Kidney (tissue), 14 donors: Measurements from ENCODE around the gene NOS1. TPM values are rescaled to one million over a fixed set of nuclear protein-coding genes. Genes with fewer than 3 reads are reported as not detected.

Experiments used
- DNase-seq, 5 donors: peaks; one replicate each; pipeline ENCODE4 v3.0.0-alpha.2; 2013 to 2020
- FAIRE-seq: peaks from 2 replicates; lab custom pipeline; 2012; peaks lifted over from hg19 to GRCh38; lab: Jason Lieb, UNC
- H3K27ac ChIP-seq, 2 donors: one replicate each; pipeline ENCODE4 v1.7.0; 2013; ENCODE audit warnings: low read depth in 2 of 2, low read length in 2 of 2, inconsistent platforms in 1 of 2
- H3K27me3 ChIP-seq: one replicate; pipeline ENCODE4 v1.7.1; 2013; ENCODE audit warnings: low read length, inconsistent platforms; ENCODE audit not compliant: control insufficient read depth, insufficient read depth
- H3K36me3 ChIP-seq, 3 donors: one replicate each; pipeline versions ENCODE4 v1.7.0 to v1.7.1; 2013; ENCODE audit warnings: low read length in 3 of 3, control low read depth in 1 of 3, inconsistent platforms in 1 of 3; ENCODE audit not compliant: insufficient read depth in 3 of 3, control insufficient read depth in 2 of 3
- H3K4me1 ChIP-seq, 3 donors: one replicate each; pipeline versions ENCODE4 v1.7.0 to v1.7.1; 2013; ENCODE audit warnings: low read length in 3 of 3, inconsistent platforms in 1 of 3, low read depth in 1 of 3; ENCODE audit not compliant: control insufficient read depth in 2 of 3, insufficient read depth in 2 of 3
- H3K4me3 ChIP-seq, 3 donors: one replicate each; pipeline versions ENCODE4 v1.7.0 to v1.8.1; 2013; ENCODE audit warnings: low read length in 3 of 3, control low read depth in 1 of 3, inconsistent platforms in 1 of 3
- H3K9ac ChIP-seq, 3 donors: one replicate each; pipeline versions ENCODE4 v1.7.0 to v1.7.1; 2013; ENCODE audit warnings: low read length in 3 of 3, control low read depth in 1 of 3, inconsistent platforms in 1 of 3
- H3K9me3 ChIP-seq, 3 donors: one replicate each; pipeline versions ENCODE4 v1.7.0 to v1.7.1; 2013; ENCODE audit warnings: low read length in 3 of 3, control low read depth in 1 of 3, inconsistent platforms in 1 of 3; ENCODE audit not compliant: control insufficient read depth in 2 of 3, insufficient read depth in 1 of 3
- intact Hi-C: fragments of 100-400 bp; cut with DNase I; formaldehyde crosslinking; loops from one replicate; pipeline ENCODE4 v1.11.1; 2022
- polyA plus RNA-seq: library from polyadenylated mRNA; stranded (reverse); fragments of 350-450 nt; fragmentation: Illumina TruSeq; extraction: RNeasy Lipid Tissue Mini Kit (QIAGEN cat#74804); gene quantifications from one replicate; pipeline ENCODE4 v1.2.3, GENCODE V29; 2014; ENCODE audit warnings: low read depth, low replicate concordance; ENCODE audit not compliant: insufficient read depth
- total RNA-seq: library from RNA; stranded (reverse); fragmentation: NEBNext Ultra II Directional; extraction: Animal tissue kit (Norgen Biotek cat#: 25700); gene quantifications from one replicate; pipeline ENCODE4 v1.2.1, GENCODE V29; 2021
- TF ChIP-seq, protein P1 (sequence below): IDR thresholded peaks from 3 replicates; pipeline ENCODE4 v1.5.1; 2012; ENCODE audit warnings: mild to moderate bottlenecking, moderate library complexity, borderline replicate concordance; ENCODE audit not compliant: insufficient read depth; ENCODE audit errors: extremely low read depth
- donor health status: control.
- donor health status: control.
- donor health status: control.
- donor health status: control.
- donor health status: control.
- donor health status: DM: yes; HTN: yes; CAD: no.
- donor health status: Normal renal cell carcinoma (clear cell type).

NOS1 gene
- total and polyA plus RNA-seq, 2 donors from 2014 or later: 1.3 to 6.5 TPM

- no peaks in the 10 kb centered on the region for H3K27me3 ChIP-seq
- no peak for FAIRE-seq
- no peak overlapping the region for H3K9ac ChIP-seq
- no peak for DNase-seq
- H3K4me3 ChIP-seq: no peak overlapping the region
- no peaks in the 10 kb centered on the region for H3K4me1 ChIP-seq
- intact Hi-C loops: no loop called here
- H3K36me3 ChIP-seq: no peaks in the 10 kb centered on the region
- no peaks in the 10 kb centered on the region for H3K9me3 ChIP-seq
- H3K27ac ChIP-seq: no peak overlapping the region
- TF ChIP-seq, protein P1, sequence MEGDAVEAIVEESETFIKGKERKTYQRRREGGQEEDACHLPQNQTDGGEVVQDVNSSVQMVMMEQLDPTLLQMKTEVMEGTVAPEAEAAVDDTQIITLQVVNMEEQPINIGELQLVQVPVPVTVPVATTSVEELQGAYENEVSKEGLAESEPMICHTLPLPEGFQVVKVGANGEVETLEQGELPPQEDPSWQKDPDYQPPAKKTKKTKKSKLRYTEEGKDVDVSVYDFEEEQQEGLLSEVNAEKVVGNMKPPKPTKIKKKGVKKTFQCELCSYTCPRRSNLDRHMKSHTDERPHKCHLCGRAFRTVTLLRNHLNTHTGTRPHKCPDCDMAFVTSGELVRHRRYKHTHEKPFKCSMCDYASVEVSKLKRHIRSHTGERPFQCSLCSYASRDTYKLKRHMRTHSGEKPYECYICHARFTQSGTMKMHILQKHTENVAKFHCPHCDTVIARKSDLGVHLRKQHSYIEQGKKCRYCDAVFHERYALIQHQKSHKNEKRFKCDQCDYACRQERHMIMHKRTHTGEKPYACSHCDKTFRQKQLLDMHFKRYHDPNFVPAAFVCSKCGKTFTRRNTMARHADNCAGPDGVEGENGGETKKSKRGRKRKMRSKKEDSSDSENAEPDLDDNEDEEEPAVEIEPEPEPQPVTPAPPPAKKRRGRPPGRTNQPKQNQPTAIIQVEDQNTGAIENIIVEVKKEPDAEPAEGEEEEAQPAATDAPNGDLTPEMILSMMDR: no peak
These were observed 17.6 kb downstream of the NOS1 start for GRCh38 chr12:117343849-117344248.

DNA sequence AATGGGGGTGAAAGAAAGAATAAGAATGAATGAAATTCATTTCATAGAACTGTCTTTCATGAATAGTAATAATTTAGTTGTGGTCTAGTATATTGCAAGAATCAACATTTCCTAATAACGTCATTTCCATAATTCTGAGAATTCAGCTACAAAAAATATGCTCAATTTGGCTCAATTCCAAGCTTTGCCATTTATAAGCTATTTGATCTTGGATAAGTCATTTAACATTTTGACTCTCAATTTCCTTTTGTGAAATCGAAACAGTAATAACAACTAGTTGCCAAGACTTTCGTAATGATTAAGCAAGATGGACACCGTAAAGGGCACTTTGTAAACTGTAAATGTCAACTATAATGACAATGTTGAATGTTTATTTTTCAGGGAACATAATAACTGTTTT, 18.1 kb downstream of the NOS1 start:
- H3K9ac ChIP-seq: no peak overlapping the region
- H3K4me3 ChIP-seq: no peak overlapping the region
- TF ChIP-seq, protein P1: no peak
- no peaks in the 10 kb centered on the region for H3K27me3 ChIP-seq
- intact Hi-C loops: no loop called here
- DNase-seq (no peak), FAIRE-seq (no peak)
- H3K27ac ChIP-seq: no peak overlapping the region
- H3K36me3 ChIP-seq: no peaks in the 10 kb centered on the region
- H3K9me3 ChIP-seq: no peaks in the 10 kb centered on the region
- no peaks in the 10 kb centered on the region for H3K4me1 ChIP-seq

GRCh38 chr12:117342682-117343081, 18.7 kb downstream of the NOS1 start:
- FAIRE-seq: no peak
- no peak overlapping the region for H3K27ac ChIP-seq
- H3K9me3 ChIP-seq: no peaks in the 10 kb centered on the region
- H3K9ac ChIP-seq: no peak overlapping the region
- intact Hi-C loops: no loop called here
- H3K4me1 ChIP-seq: no peaks in the 10 kb centered on the region
- no peak overlapping the region for H3K4me3 ChIP-seq
- no peaks in the 10 kb centered on the region for H3K36me3 ChIP-seq
- DNase-seq: no peak
- TF ChIP-seq, protein P1: no peak
- H3K27me3 ChIP-seq: no peaks in the 10 kb centered on the region

DNA sequence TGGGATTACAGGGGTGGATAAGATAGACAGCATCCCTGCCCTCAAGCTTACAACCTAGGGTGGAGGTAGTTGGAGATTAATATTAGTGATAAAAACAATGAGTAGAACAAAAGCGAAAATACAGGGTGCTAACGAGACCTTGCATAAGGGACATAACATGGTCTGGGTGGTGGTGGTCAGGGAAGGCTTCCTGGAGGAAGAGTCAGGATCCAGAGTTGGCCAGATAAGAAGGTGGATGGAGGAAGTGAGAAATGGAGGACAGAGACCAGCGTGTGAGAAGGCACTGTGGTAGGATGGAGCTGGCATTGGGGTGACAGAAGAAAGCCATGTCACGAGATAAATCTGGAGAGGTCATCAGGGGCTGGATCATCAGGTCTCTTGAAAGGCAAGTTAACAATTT, 19.2 kb downstream of the NOS1 start:
- FAIRE-seq (no peak), DNase-seq (no peak)
- H3K9me3 ChIP-seq: no peaks in the 10 kb centered on the region
- H3K27ac ChIP-seq: no peak overlapping the region
- no peak overlapping the region for H3K9ac ChIP-seq
- H3K27me3 ChIP-seq: no peaks in the 10 kb centered on the region
- no peak overlapping the region for H3K4me3 ChIP-seq
- intact Hi-C loops: no loop called here
- H3K36me3 ChIP-seq: no peaks in the 10 kb centered on the region
- no peaks in the 10 kb centered on the region for H3K4me1 ChIP-seq
- TF ChIP-seq, protein P1: no peak
